ENCODE results near the gene MSL2.
"Not testable (repeated sequence)": the region's sequence is repeated elsewhere in the genome, so short reads cannot be mapped to it uniquely, and the experiment has no call there.

Gene MSL2, protein sequence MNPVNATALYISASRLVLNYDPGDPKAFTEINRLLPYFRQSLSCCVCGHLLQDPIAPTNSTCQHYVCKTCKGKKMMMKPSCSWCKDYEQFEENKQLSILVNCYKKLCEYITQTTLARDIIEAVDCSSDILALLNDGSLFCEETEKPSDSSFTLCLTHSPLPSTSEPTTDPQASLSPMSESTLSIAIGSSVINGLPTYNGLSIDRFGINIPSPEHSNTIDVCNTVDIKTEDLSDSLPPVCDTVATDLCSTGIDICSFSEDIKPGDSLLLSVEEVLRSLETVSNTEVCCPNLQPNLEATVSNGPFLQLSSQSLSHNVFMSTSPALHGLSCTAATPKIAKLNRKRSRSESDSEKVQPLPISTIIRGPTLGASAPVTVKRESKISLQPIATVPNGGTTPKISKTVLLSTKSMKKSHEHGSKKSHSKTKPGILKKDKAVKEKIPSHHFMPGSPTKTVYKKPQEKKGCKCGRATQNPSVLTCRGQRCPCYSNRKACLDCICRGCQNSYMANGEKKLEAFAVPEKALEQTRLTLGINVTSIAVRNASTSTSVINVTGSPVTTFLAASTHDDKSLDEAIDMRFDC

DNA sequence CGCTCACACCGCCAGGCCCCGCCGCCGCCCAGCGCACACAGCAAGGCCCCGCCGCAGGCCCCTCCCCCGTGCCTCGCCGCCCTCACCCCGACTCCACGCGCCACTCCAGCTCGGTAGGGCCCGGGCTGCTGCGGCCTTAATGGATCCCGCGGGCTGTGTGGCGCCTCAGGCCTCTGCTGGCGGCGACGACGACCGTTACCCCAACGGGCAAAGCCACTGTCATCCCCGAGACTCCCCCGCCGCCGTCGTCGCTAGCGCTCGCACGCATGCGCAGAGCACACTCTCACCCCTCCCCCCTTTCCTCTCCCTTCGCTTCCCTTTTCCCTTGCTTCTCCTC lies at the start of gene MSL2:
TSS of gene MSL2 (minus strand) at position 272 of the 337 bp plus-strand sequence. CDS start 1,222 bp downstream, outside the sequence.
- no peak for DNase-seq (ENCODE audit: low read depth in 2 of 3, low spot score in 1 of 3)

DNA sequence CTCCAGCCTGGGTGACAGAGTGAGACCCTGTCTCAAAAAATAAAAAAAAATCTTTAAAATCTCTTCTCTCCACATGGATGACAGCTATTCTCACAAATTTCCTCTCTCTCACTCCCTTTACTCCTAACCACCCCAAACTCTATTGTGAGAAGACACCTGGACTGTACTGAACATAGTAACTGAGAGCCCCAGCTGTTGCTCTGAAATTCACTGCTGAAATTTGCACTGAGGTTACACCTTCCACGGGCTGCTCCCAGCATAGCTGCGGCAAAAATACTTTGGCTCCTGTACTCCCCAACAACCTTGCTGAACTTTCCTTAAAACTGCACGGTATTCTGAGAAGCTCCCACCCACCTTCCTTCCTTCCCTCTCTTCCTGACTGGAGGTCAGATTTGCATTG lies 49.6 kb upstream of the MSL2 start:
- no peak for DNase-seq (ENCODE audit: low read depth in 2 of 3, low spot score in 1 of 3)

DNA sequence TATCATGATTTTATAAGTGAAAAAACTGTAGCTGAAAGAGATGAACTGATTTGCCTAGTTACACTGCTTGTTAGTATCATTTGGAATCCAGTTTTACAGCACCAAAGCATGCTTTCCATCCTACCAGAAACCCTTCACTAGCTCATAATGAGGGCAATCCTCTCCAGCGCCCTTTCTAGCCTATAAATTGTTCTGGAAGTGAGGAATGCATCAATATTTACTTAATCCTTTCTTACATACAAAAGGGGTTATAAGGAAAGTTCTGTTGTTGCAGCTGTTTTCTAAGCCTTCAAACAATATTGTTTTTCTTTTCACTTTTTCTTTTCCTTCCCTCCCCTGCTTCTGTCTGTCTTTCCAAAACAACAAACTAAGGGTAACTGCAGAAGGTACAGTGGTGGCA lies 43.0 kb upstream of the MSL2 start:
- no peak for DNase-seq (ENCODE audit: low read depth in 2 of 3, low spot score in 1 of 3)

DNA sequence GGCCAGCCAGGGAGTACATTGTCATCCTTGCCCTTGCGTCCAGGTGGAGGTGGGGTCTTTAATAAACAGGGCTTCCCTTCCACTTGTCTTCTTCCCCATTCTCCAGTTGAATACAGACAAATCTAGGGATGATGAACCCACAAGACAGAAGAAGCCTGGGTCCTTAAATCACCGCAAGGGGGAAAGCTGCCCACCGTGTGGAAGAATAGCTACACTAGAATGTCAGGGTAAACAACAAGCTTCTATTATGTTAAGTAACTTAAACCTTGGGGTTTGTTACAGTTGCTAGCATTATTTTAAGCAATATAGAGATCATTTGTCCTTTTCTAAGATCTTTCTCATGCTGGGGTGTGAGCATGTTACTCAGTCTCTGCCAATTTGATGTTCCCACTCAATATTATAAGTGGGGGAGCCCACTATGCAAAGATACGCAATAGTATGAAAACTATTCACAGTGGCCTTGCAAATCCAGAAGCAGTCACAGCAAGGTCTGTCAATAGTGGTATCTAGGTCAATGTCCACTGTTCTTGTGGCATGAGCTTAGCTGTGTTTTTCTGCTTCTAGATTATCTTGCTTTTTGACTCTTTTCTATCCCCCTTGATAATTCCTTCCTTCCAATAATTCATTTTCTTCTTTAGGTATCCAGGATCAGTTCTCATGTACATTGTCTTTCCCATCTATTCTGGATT lies 42.0 kb upstream of the MSL2 start:
- no peak for DNase-seq (ENCODE audit: low read depth in 2 of 3, low spot score in 1 of 3)

DNA sequence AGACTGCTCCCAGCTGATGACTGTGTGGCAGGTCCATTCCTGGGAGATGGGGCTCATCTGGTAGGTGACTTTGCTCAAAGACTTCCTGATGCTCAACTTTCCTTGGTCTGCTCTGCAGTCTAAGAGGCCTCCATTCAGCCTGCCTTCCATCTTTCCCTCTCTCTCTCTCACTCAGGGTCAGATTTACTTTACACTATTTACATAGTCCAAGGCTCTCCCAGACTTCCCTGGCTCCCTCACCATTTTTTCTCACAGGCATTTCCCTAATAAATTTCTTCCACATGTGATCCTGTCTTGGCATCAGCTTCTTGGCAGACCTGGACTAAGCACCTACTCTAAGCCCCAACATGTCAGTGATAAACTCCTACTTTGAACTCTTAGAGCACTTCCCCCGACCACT lies 41.0 kb upstream of the MSL2 start:
- no peak for DNase-seq (ENCODE audit: low read depth in 2 of 3, low spot score in 1 of 3)

DNA sequence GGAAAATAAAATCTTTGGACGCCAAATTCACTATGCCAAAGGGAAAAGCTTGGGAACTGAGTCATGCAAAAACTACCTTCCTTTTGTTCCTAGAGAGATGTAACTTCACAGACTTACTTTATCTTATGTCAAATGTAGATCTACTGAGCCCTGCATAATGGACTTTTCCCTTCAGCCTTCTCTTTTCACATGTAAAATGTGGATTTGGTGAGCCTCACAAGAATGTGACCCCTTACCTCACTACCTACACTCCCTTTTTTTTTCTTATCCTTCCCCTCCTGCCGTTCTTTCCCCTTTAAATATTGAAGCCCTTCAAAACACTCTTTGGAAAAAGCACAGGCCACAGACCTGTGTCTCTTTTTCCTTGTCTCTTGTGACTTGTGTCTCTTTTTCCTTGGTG lies 40.0 kb upstream of the MSL2 start:
- no peak for DNase-seq (ENCODE audit: low read depth in 2 of 3, low spot score in 1 of 3)

DNA sequence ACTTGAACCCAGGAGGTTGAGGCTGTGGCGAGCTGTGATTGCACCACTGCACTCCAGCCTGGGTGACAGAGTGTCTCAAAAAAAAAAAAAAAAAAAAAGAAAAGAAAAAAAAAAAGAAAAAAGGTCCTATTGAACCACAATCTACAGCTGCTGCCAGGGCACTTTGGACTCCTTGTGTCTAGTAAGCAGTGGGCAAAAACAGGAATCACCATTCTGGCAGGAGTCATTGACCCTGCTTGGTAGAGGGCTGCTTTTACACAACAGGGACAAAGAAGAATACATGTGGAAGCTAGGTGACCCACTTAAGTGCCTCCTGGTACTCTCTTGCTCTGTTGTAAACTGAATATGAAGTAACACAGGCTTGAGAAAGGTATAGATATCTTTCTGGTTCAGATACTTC lies 39.4 kb upstream of the MSL2 start:
- DNase-seq (ENCODE audit: low read depth in 2 of 3, low spot score in 1 of 3) = no peak

DNA sequence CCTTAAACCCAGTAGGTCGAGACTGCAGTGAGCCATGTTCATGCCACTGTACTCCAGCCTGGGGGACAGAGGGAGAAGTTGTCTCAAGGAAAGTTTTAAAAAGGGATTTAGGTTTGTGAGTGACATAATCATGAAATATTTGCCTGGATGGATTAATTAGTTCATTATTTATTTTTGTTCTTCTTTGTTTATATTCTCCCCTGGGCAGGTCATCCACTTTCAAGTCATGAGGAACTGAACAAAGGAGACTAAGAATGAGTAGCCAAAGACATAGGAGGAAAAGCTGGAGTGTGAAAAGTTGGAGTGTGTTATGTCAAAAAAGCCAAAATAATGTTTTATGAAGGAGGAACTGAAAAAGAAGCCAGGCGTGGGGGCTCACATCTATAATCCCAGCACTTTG lies 36.3 kb upstream of the MSL2 start:
- DNase-seq (ENCODE audit: low read depth in 2 of 3, low spot score in 1 of 3) = no peak

DNA sequence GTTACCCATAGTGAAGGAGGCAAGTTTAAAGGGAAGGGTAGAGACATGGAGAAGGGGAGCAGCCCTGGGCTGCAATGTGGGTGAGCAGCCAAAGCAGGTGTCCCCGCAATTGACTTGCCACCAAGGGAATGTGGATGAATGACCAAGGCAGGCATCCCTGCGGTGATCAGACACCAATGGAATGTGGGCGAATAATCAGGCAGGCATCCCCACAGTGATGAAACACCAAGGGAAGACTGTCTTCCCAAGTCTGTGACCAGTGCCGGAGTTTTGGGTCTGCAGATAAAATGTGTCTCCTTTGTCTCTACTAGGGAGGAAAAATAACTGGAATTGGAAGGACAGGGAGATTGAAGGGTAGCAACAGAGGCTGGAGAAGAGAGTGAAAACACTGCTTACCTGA lies 26.6 kb upstream of the MSL2 start:
- not testable (repeated sequence) for DNase-seq (ENCODE audit: low read depth in 2 of 3, low spot score in 1 of 3)

DNA sequence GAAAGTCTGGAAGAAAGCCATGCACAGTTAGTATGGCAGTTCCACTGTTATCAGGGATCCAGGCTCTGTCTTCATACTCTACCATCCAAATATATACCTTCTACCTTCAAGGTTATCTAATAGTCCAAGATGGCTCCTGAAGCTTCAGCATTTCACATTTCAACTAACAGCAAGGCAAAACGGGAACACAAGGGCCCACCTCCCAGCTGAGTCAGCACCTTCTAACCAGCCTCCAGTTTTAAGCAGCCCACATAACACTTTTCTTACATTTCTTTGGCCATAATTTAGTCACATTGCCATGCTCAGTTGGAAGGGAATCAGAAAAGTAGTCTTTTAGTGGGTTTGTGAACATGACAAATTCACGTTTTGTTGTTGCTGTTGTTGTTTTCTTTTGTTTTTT lies 15.4 kb upstream of the MSL2 start:
- DNase-seq (ENCODE audit: low read depth in 2 of 3, low spot score in 1 of 3) = no peak

DNA sequence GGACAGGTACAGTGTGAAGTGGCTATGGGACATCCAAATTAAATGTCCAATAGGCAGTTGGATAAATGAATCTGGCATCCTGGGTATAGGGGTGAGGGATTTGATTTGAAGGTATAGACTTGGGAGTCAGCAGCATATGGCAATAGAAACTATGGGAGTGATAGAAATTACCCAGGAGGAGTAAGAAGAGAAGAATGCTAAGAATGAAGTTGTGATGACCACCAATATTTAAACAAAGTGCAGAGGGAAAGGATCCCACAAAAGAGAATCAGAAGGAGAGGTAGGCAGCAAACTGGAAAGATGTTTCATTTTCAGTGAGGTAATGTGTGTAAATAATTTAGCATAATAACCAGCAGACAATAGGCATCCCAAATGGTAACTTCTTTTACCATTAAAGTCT lies 13.8 kb upstream of the MSL2 start:
- DNase-seq (ENCODE audit: low read depth in 2 of 3, low spot score in 1 of 3) = no peak

DNA sequence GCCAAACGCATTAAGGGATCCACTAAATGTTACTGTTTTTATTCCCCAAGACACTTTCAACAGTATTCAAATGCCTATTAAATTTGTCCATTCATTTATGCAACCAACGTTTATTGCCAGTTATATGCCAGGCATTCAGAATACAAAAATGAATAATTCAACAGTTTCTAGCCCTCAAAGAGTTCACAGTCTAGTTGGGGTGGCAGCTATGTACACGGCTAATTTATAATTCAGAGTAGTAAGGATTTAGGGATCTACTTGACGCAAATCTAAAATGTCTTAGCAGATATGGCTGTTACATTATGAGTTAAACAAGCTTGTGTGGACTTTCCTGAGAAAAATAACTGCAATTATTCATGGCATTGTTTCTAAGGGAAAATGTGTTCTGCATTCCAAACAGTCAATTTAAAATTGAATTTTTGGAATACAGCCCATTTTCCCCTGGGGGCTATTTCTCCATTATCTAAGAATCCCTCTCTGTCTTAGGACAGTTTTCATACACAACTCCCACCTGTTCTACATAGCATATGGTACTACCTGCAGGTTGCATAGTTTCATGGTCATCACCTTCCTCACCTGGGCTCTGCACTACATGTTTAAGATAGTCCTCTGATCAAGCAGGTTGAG lies 11.5 kb upstream of the MSL2 start:
- no peak for DNase-seq (ENCODE audit: low read depth in 2 of 3, low spot score in 1 of 3)

DNA sequence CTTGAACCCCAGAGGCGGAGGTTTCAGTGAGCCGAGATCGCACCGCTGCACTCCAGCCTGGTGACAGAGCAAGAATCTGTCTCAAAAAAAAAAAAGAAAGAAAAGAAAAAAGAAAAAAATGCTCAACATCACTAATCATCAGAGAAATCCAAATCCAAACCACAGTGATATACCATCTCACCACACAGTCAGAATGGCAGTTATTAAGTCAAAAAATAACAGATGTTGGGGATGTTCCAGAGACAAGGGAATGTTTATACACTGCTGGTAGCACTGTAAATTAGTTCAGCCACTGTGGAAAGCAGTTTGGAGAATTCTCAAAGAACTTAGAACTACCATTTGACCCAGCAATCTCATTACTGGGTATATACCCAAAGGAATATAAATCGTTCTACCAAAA lies 3.1 kb upstream of the MSL2 start:
- DNase-seq (ENCODE audit: low read depth in 2 of 3, low spot score in 1 of 3) = not testable (repeated sequence)

DNA sequence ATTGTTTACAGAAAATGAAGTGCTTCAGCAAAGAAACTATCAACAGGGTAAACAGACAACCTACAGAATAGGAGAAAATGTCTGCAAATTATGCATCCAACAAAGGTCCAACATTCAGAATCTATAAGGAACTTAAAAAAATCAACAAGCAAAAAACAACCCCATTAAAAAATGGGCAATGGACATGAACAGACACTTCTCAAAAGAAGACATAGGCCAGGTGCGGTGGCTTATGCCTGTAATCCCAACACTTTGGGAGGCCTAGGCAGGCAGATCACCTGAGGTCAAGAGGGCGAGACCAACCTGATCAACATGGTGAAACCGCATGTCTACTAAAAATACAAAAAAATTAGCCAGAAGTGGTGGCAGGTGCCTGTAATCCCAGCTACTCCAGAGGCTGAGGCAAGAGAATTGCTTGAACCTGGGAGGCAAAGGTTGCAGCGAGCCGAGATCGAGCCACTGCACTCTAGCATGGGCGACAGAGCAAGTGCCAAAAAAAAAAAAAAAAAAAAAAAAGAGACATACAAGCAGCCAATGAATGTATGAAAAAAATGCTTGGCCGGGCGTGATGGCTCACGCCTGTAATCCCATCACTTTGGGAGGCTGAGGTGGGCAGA lies 2.4 kb upstream of the MSL2 start:
- not testable (repeated sequence) for DNase-seq (ENCODE audit: low read depth in 2 of 3, low spot score in 1 of 3)

DNA sequence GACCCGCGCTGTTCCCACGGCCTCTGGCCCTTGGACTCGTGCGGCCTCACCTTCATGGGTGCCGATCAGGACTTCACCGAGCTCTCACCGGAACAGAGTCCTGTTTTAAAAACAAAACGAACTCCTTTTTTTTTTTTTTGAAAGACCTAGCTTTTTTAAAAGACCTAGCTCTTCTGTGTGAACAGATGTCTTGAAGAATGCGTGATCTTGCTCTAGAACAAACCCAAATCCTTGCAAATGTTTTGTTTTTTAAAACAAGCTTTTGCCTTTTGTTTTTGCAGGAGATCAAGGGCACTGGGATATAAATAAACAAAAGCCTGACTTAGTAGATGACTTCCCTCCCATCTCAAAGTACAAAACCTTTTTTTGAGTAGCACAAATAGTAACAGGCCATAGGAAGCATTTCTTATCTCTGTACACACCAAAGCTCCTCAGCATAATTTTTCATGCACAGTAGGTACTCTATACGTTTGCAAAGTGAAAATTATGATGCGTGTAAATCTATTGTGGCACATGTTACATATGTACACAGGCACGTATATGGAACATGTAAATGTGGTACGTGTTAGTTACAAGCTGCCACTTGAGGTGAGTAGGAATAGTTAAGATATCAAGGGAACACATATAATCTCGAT lies 1.1 kb upstream of the MSL2 start:
- DNase-seq (ENCODE audit: low read depth in 2 of 3, low spot score in 1 of 3) = no peak

DNA sequence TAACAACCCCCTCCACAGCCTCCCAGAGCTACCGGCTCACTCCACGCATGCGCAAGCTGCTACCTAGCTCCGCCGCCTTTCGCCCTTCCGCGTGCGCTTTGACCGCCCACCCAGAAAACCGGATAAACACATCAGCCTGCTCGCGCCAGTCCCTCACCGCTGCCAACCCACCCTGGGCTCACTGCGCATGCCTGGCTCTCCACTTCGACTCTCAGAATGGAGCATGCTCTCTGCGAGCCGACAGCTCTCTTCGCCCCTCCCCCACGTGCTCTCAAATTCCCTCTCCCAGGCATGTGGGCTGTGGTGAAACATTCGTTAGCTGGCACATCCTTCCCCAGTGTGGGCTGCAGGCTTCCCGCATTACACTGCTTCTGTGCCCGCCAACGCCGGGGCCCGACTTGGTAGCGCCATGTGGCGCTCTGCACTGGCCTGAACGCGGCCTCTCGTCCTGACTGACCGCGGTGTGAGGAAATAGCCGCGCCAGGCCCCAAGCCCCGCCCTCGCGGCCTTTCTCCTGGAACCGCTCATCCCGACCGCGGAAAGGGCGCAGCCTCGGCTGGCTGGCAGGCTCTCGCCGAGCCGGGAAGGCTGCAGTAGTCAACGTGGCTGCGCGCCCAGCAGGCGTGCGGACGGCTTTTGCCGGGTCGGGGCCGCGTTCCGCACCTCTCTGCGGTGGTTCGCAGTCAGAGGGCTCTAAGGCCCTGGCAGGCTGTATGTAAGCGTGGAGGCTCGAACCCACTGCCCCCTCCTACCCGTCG lies 445 bp upstream of the MSL2 start:
- DNase-seq (ENCODE audit: low read depth in 2 of 3, low spot score in 1 of 3) = peak; percentile 99 to 100 (median 100)

DNA sequence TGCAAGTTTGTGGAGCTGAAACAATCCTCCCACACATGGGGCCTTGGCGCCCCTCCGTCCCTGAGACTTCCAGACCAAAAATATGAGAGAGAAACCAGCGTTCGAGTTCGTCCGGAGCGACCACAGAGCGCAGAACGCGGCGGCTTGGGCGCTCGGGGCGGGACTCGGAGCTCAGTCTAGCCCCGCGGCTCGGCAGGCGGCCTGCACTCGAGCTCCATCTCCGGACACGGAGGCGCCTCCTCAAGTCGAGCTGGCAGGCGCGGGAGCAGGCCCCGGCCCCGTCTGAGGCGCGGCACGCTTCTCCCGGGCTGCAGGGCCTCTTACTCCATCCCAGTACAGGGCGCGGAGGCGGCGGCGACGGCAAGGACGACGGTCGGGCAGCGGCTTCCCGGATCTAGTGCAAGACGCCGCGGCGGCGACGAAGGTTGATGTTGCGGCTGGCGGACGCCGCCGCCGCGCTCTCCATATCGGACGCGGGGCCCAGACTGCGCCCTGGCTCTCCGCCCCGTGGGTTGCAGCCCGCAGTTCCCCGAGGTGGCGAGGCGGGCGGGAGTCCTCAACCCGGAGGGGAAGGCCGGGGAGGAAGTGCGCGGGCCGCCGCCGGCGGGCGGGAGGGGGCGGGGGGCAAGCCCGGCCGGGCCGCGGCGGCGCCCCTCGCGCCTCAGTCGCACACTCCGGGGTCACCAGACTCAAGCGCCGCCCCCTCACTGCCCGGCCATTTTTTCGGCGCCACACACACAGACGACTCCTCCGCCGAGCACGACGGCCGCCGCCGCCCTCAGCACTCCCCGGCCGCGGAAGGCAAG lies 674 bp downstream of the MSL2 start:
- peak; percentile 50 to 70 (median 50) for DNase-seq (ENCODE audit: low read depth in 2 of 3, low spot score in 1 of 3)

DNA sequence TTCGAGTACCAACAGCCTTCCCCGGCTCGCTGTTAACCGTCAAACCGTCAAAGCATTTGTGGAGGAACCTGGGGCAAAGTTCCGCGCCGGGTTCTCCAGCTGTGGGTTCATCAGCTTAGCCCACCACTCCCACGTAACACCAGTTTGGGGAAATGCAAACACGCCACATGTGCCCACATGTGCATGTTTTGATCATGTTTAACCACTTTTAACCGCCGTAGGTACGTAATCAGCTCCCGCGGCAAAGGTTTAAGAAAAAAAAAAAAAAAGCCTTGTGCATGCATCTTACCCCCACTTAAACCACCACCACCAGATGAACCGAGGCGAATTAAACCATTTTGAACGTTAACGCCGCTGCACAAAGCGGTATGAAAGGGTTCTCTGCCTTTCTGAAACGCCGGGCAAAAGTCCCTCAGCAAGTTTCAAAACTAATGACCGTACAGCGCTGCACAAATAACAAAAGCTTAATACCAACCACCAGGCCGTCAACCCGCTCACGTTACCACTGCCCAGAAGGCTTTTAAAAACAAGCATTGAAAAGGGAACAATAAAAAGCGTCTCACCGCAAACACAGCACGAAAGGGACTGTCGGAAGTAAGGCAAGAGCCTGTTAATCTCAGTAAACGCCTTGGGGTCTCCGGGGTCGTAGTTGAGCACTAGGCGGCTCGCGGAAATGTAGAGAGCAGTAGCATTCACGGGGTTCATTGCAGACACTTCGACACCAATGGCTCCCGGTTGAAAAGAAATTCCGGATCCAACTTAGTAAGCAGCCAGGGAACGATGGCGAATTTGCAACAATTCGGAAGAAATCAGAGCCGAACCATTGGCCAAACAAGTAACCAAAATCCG lies 1.5 kb downstream of the MSL2 start:
- peak; percentile 46 to 59 (median 53) for DNase-seq (ENCODE audit: low read depth in 2 of 3, low spot score in 1 of 3)
